H1 (cell line): ENCODE measurements around the gene ADGB. TPM values are rescaled to one million over a fixed set of nuclear protein-coding genes. Genes with fewer than 3 reads are reported as not detected.

Source experiments
- CTCF ChIA-PET: fragments of 300-600 bp; sonication (Branson Sonifier 250); formaldehyde crosslinking; loops from one replicate; lab custom pipeline; 2021; ENCODE audit not compliant: partially characterized antibody; lab: Charles Lee
- POLR2A ChIA-PET: fragments of 300-600 bp; sonication (Branson Sonifier 250); formaldehyde crosslinking; loops from one replicate; lab custom pipeline; 2021; ENCODE audit warnings: inconsistent platforms; ENCODE audit not compliant: partially characterized antibody; lab: Charles Lee
- DNase-seq, 2 experiments: peaks; one replicate each; pipeline versions ENCODE4 v3.0.0 to v3.0.0-alpha.2; 2010 to 2022; ENCODE audit warnings: low spot score in 2 of 2, low read depth in 1 of 2, mixed read lengths in 1 of 2
- FAIRE-seq: peaks from 2 replicates; lab custom pipeline; 2011; peaks lifted over from hg19 to GRCh38; lab: Jason Lieb, UNC
- H2AFZ ChIP-seq: 2 replicates; pipeline ENCODE4 v1.8.1; 2012; ENCODE audit warnings: low read length, inconsistent platforms
- H2AK5ac ChIP-seq: 2 replicates; pipeline ENCODE4 v1.6.1; 2013; ENCODE audit warnings: low read depth, low read length
- H2BK120ac ChIP-seq: replicated peaks from 2 replicates; pipeline ENCODE3; 2013; ENCODE audit warnings: low read depth, low read length, inconsistent platforms
- H2BK12ac ChIP-seq: 2 replicates; pipeline ENCODE4 v1.6.1; 2013; ENCODE audit warnings: low read depth, low read length
- H2BK15ac ChIP-seq: 2 replicates; pipeline ENCODE4 v1.6.1; 2013; ENCODE audit warnings: low read length
- H2BK20ac ChIP-seq: 2 replicates; pipeline ENCODE4 v1.6.1; 2013; ENCODE audit warnings: low read length
- H2BK5ac ChIP-seq: 2 replicates; pipeline ENCODE4 v1.6.1; 2013; ENCODE audit warnings: low read depth, low read length
- H3K14ac ChIP-seq: 2 replicates; pipeline ENCODE4 v1.6.1; 2013; ENCODE audit warnings: inconsistent platforms; ENCODE audit not compliant: insufficient read length
- H3K18ac ChIP-seq: 2 replicates; pipeline ENCODE4 v1.6.1; 2013; ENCODE audit warnings: low read length; ENCODE audit errors: extremely low read depth
- H3K23ac ChIP-seq: 2 replicates; pipeline ENCODE4 v1.6.1; 2013; ENCODE audit warnings: inconsistent platforms; ENCODE audit not compliant: insufficient read length
- H3K23me2 ChIP-seq: 2 replicates; pipeline ENCODE4 v1.6.1; 2013; ENCODE audit warnings: low read depth, low read length
- H3K27ac ChIP-seq: 2 replicates; pipeline ENCODE4 v1.6.1; 2011; ENCODE audit warnings: low read depth, low read length, inconsistent platforms
- H3K27me3 ChIP-seq, 4 experiments: replicated peaks in 1 of 4; 1 replicate in 1 of 4; 2 replicates in 3 of 4; pipeline versions ENCODE4 v1.6.1 to v1.8.1; 2011 to 2013; ENCODE audit warnings: low read length in 3 of 4, mild to moderate bottlenecking in 3 of 4, inconsistent platforms in 2 of 4, mixed read lengths in 2 of 4, moderate library complexity in 1 of 4; ENCODE audit not compliant: control insufficient read depth in 3 of 4, insufficient read depth in 3 of 4; ENCODE audit errors: extremely low read depth in 1 of 4
- H3K36me3 ChIP-seq, 4 experiments: 2 replicates each; pipeline versions ENCODE4 v1.6.1 to v1.8.1; 2011 to 2013; ENCODE audit warnings: mild to moderate bottlenecking in 4 of 4, low read length in 3 of 4, moderate library complexity in 2 of 4, control low read depth in 1 of 4, inconsistent platforms in 1 of 4; ENCODE audit not compliant: insufficient read depth in 4 of 4, control insufficient read depth in 2 of 4
- H3K4ac ChIP-seq: replicated peaks from 2 replicates; pipeline ENCODE3; 2013; ENCODE audit warnings: low read length, low read depth, mixed read lengths, inconsistent platforms; ENCODE audit not compliant: insufficient read length
- H3K4me1 ChIP-seq, 4 experiments: replicated peaks in 1 of 4; 1 replicate in 1 of 4; 2 replicates in 3 of 4; pipeline versions ENCODE4 v1.6.1 to v1.8.1; 2011 to 2013; ENCODE audit warnings: low read length in 3 of 4, inconsistent platforms in 2 of 4, mixed read lengths in 1 of 4; ENCODE audit not compliant: insufficient read depth in 4 of 4, control insufficient read depth in 3 of 4
- H3K4me2 ChIP-seq, 2 experiments: 2 replicates each; pipeline versions ENCODE4 v1.6.1 to v1.8.1; 2011 to 2013; ENCODE audit warnings: low read depth in 2 of 2, low read length in 2 of 2, control low read depth in 1 of 2, inconsistent platforms in 1 of 2, mild to moderate bottlenecking in 1 of 2; ENCODE audit not compliant: insufficient read depth in 1 of 2
- H3K4me3 ChIP-seq, 4 experiments: fragments of 200-600, 300-600 bp in 1 of 4; sonication (generic), shearing (Covaris generic), sonication (Bioruptor Twin) in 1 of 4; 2 replicates each; pipeline versions ENCODE4 v1.5.1 to v1.8.1; 2011 to 2016; ENCODE audit warnings: low read length in 4 of 4, low read depth in 3 of 4, control low read depth in 2 of 4, inconsistent platforms in 2 of 4, mild to moderate bottlenecking in 2 of 4, mixed read lengths in 1 of 4, moderate library complexity in 1 of 4; ENCODE audit not compliant: insufficient read depth in 2 of 4; ENCODE audit errors: extremely low read depth in 1 of 4
- H3K56ac ChIP-seq: replicated peaks from 2 replicates; pipeline ENCODE3; 2013; ENCODE audit warnings: low read depth, mild to moderate bottlenecking, mixed read lengths, low read length, inconsistent platforms; ENCODE audit not compliant: insufficient read length
- H3K79me1 ChIP-seq: 2 replicates; pipeline ENCODE4 v1.6.1; 2013; ENCODE audit warnings: low read depth, low read length, control low read depth
- H3K79me2 ChIP-seq, 2 experiments: 2 replicates each; pipeline versions ENCODE4 v1.6.1 to v1.8.1; 2012 to 2013; ENCODE audit warnings: low read length in 2 of 2, mild to moderate bottlenecking in 2 of 2, inconsistent platforms in 1 of 2; ENCODE audit not compliant: insufficient read depth in 2 of 2, control insufficient read depth in 1 of 2
- H3K9ac ChIP-seq, 4 experiments: replicated peaks in 1 of 4; 1 replicate in 1 of 4; 2 replicates in 3 of 4; pipeline versions ENCODE4 v1.6.1 to v1.8.1; 2011 to 2013; ENCODE audit warnings: low read depth in 3 of 4, low read length in 3 of 4, control low read depth in 2 of 4, mild to moderate bottlenecking in 2 of 4, moderate library complexity in 2 of 4, inconsistent platforms in 1 of 4; ENCODE audit errors: extremely low read depth in 1 of 4
- H3K9me3 ChIP-seq, 2 experiments: 2 replicates each; pipeline versions ENCODE4 v1.6.1 to v1.8.1; 2012 to 2013; ENCODE audit warnings: mild to moderate bottlenecking in 2 of 2, moderate library complexity in 2 of 2, control low read depth in 1 of 2, inconsistent platforms in 1 of 2, low read depth in 1 of 2, low read length in 1 of 2, mixed read lengths in 1 of 2; ENCODE audit not compliant: insufficient read depth in 2 of 2
- H4K20me1 ChIP-seq, 2 experiments: replicated peaks in 1 of 2; 2 replicates each; pipeline versions ENCODE3 to v1.8.1; 2011 to 2013; ENCODE audit warnings: inconsistent platforms in 2 of 2, low read length in 2 of 2, mild to moderate bottlenecking in 1 of 2; ENCODE audit not compliant: insufficient read depth in 2 of 2, control insufficient read depth in 1 of 2
- H4K5ac ChIP-seq: 2 replicates; pipeline ENCODE4 v1.6.1; 2013; ENCODE audit warnings: low read length, low read depth, mixed read lengths, inconsistent platforms; ENCODE audit not compliant: insufficient read length
- H4K8ac ChIP-seq: 2 replicates; pipeline ENCODE4 v1.8.0; 2013; ENCODE audit warnings: mild to moderate bottlenecking, moderate library complexity, low read length, inconsistent platforms; ENCODE audit not compliant: insufficient read depth; ENCODE audit errors: extremely low read depth
- H4K91ac ChIP-seq: replicated peaks from 2 replicates; pipeline ENCODE3; 2013; ENCODE audit warnings: low read length, mixed read lengths, inconsistent platforms; ENCODE audit not compliant: insufficient read length
- ASH2L ChIP-seq: fragments of 200-600, 300-600 bp; sonication (generic); IDR thresholded peaks from one replicate; pipeline ENCODE4 v1.7.1; 2017; ENCODE audit warnings: low read length
- EGR1 ChIP-seq: IDR thresholded peaks from 2 replicates; pipeline ENCODE4 v1.6.1; 2011; ENCODE audit warnings: low read depth, low read length, borderline replicate concordance
- GTF2F1 ChIP-seq: IDR thresholded peaks from 2 replicates; pipeline ENCODE4 v1.6.1; 2012; ENCODE audit warnings: low read depth, low read length, improper control_type of control experiment, borderline replicate concordance
- MAFK ChIP-seq: IDR thresholded peaks from 2 replicates; pipeline ENCODE4 v1.6.1; 2012; ENCODE audit warnings: low read depth, mild to moderate bottlenecking, improper control_type of control experiment, low read length
- WGBS, 2 experiments: shearing (Covaris generic) in 1 of 2; methylation state at CpG; one replicate each; pipeline versions ENCODE4 v1.1.6 to v1.1.7; 2013 to 2015; ENCODE audit warnings: low lambda C conversion rate in 2 of 2, mixed read lengths in 2 of 2, inconsistent platforms in 1 of 2, low coverage in 1 of 2, missing lambda C conversion rate in 1 of 2; ENCODE audit not compliant: insufficient replicate concordance in 2 of 2, insufficient coverage in 1 of 2, insufficient read length in 1 of 2; ENCODE audit errors: extremely low coverage in 1 of 2, missing lambda C conversion rate in 1 of 2; 5-methylcytosine and 5-hydroxymethylcytosine counted together
- polyA plus RNA-seq, 7 experiments: library from polyadenylated mRNA; depleted of rRNA in 3 of 7; stranded (reverse) in 5 of 7; unstranded in 2 of 7; fragments of >200 nt in 5 of 7; fragments of 200-250 nt in 2 of 7; gene quantifications; 1 replicate in 5 of 7; 2 replicates in 1 of 7; 4 replicates in 1 of 7; pipeline versions ENCODE4 v1.2.1 to v1.2.3, GENCODE V29; 2011 to 2013; ENCODE audit warnings: missing spikeins in 2 of 7, mixed read lengths in 2 of 7
- total RNA-seq: library from RNA; stranded (reverse); fragmentation: NEBNext Ultra II Directional; extraction: Animal tissue kit (Norgen Biotek cat#: 25700); gene quantifications from 2 replicates; pipeline ENCODE4 v1.2.1, GENCODE V29; 2021

Gene ADGB
- total and polyA plus RNA-seq, 2 of the 8 experiments (the other 6 are each of a cell fraction or from before 2014, with no cell fraction given), result not detected

GRCh38 chr6:146651482-146651863 is 52.7 kb downstream of the ADGB start:
- Histone ChIP-seq H3K9ac (no peak overlapping the region), H3K56ac (no peak overlapping the region), H2BK120ac (no peak overlapping the region), H4K8ac (no peak overlapping the region), H2BK12ac (no peak overlapping the region), H3K79me1 (no peaks in the 10 kb centered on the region), H3K23me2 (no peaks in the 10 kb centered on the region; the same call in 1 of the 2 replicates), H3K79me2 (no peaks in the 10 kb centered on the region), H2AFZ (no peak overlapping the region), H4K20me1 (no peaks in the 10 kb centered on the region), H3K14ac (no peak overlapping the region), H3K18ac (no peak overlapping the region), H3K23ac (no peak overlapping the region), H3K4ac (no peak overlapping the region), H2BK15ac (no peak overlapping the region), H3K4me2 (no peak overlapping the region), H3K27me3 (no peaks in the 10 kb centered on the region), H2BK20ac (no peak overlapping the region), H3K4me3 (no peak overlapping the region), H2AK5ac (no peak overlapping the region), H3K4me1 (no peaks in the 10 kb centered on the region), H3K9me3 (no peaks in the 10 kb centered on the region), H4K5ac (no peak overlapping the region), H3K36me3 (no peaks in the 10 kb centered on the region), H3K27ac (no peak overlapping the region), H2BK5ac (no peak overlapping the region), H4K91ac (no peak overlapping the region)
- TF ChIP-seq MAFK (no peak), GTF2F1 (no peak), ASH2L (no peak), EGR1 (no peak)
- DNase-seq (no peak), FAIRE-seq (no peak)
- WGBS, 2 experiments, result 92% methylated on average over 4 of the region's 4 CpGs; no CpG with 5 or more reads in 1 of the 2 experiments
- ChIA-PET POLR2A (no interaction called here), CTCF (no interaction called here)
